Prostate gland (tissue), 2 donors: ENCODE results near the gene GUK1. TPM values are rescaled to one million over a fixed set of nuclear protein-coding genes. Genes with fewer than 3 reads are reported as not detected.

Source experiments
- DNase-seq: peaks from one replicate; pipeline ENCODE4 v3.0.0-alpha.2; 2019; ENCODE audit warnings: low spot score
- H3K27ac ChIP-seq, 2 donors: fragments of 200-600 bp; sonication (generic); 2 replicates each; pipeline ENCODE4 v1.5.1; 2017 to 2019
- H3K27me3 ChIP-seq: fragments of 200-600 bp; sonication (generic); replicated peaks from 2 replicates; pipeline ENCODE4 v1.5.1; 2019; ENCODE audit not compliant: insufficient read depth
- H3K36me3 ChIP-seq, 2 donors: fragments of 200-600 bp; sonication (generic); 1 replicate in 1 of 2; 2 replicates in 1 of 2; pipeline versions ENCODE4 v1.5.1 to v1.8.1; 2017 to 2019
- H3K4me1 ChIP-seq: fragments of 200-600 bp; sonication (generic); replicated peaks from 2 replicates; pipeline ENCODE4 v1.5.1; 2019
- H3K4me3 ChIP-seq, 2 donors: fragments of 200-600 bp; sonication (generic); 2 replicates each; pipeline ENCODE4 v1.5.1; 2017 to 2019
- H3K9me3 ChIP-seq: fragments of 200-600 bp; sonication (generic); 2 replicates; pipeline ENCODE4 v1.5.1; 2017
- CTCF ChIP-seq, 4 experiments: fragments of 200-600 bp in 2 of 4; fragments of 450-650 bp in 2 of 4; sonication (generic) in 2 of 4; IDR thresholded peaks; 1 replicate in 3 of 4; 2 replicates in 1 of 4; pipeline ENCODE4 v1.5.1; 2016 to 2019; ENCODE audit warnings: antibody characterized with exemption in 4 of 4, mild to moderate bottlenecking in 2 of 4, moderate library complexity in 2 of 4
- POLR2A ChIP-seq: fragments of 450-650 bp; IDR thresholded peaks from one replicate; pipeline ENCODE4 v1.6.1; 2016; ENCODE audit warnings: antibody characterized with exemption, mild to moderate bottlenecking
- POLR2AphosphoS5 ChIP-seq: sonication (generic); formaldehyde crosslinking; IDR thresholded peaks from one replicate; pipeline ENCODE4 v1.6.1; 2017; ENCODE audit warnings: antibody characterized with exemption
- WGBS: methylation state at CpG from one replicate; pipeline ENCODE4 v1.1.5; 2018; 5-methylcytosine and 5-hydroxymethylcytosine counted together
- intact Hi-C: fragments of 100-400 bp; cut with DNase I; formaldehyde crosslinking; loops from one replicate; pipeline ENCODE4 v1.14.2; 2022
- total RNA-seq, 2 donors: library from RNA; depleted of rRNA; stranded (reverse); fragments of >200 nt; gene quantifications; one replicate each; pipeline ENCODE4 v1.1.0, GENCODE V29; 2016

Gene GUK1
- total RNA-seq, 2 donors from 2014 or later = 250 to 458 TPM

GRCh38 chr1:228093050-228093906 lies 46.8 kb upstream of the GUK1 start:
- no peak overlapping the region for H3K4me3 ChIP-seq
- H3K27ac ChIP-seq = no peak overlapping the region
- intact Hi-C loops = no loop called here
- WGBS = 64% methylated on average over 20 of the region's 20 CpGs
- no peak for DNase-seq
- TF ChIP-seq POLR2AphosphoS5 (no peak), POLR2A (no peak), CTCF (IDR thresholded peaks at IDR 0.05) (no peak)
- H3K9me3 ChIP-seq = no peaks in the 10 kb centered on the region
- peaks cover 35% of the 10 kb centered on the region for H3K4me1 ChIP-seq
- peaks cover 4 to 13% of the 10 kb centered on the region in 2 donors for H3K36me3 ChIP-seq
- H3K27me3 ChIP-seq = no peaks in the 10 kb centered on the region

GRCh38 chr1:228094432-228095016 lies 45.6 kb upstream of the GUK1 start:
- Histone ChIP-seq H3K36me3 (peaks cover 9 to 23% of the 10 kb centered on the region in 2 donors), H3K4me1 (peaks cover 22% of the 10 kb centered on the region), H3K4me3 (no peak overlapping the region), H3K27ac (no peak overlapping the region), H3K27me3 (no peaks in the 10 kb centered on the region), H3K9me3 (no peaks in the 10 kb centered on the region)
- intact Hi-C loops = no loop called here
- no peak for TF ChIP-seq POLR2A
- no peak for DNase-seq
- 95% methylated on average over 13 of the region's 13 CpGs for WGBS

DNA sequence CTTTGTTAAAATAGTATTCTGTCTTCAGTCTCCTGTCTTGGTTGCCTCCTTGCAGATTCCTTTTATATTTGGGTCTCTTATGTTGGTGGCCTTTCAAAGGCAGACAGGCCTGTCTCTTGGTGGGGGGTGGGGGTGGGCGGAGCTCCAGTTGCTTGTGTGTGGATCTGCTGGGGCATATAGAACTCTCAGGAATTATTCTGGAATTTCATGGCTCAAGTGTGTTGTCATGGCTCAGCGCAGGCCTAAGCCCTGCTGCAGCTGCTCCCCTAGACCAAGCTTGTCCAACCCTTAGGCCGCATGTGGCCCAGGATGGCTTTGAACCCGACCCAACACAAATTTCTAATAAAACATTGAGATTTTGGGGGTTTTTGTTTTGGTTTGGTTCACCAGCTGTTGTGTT lies 44.9 kb upstream of the GUK1 start:
- H3K4me1 ChIP-seq = peaks cover 16% of the 10 kb centered on the region
- no peaks in the 10 kb centered on the region for H3K27me3 ChIP-seq
- no peaks in the 10 kb centered on the region for H3K9me3 ChIP-seq
- no peak for DNase-seq
- no peak overlapping the region for H3K4me3 ChIP-seq
- H3K27ac ChIP-seq = no peak overlapping the region
- intact Hi-C loops = no loop called here
- 91% methylated on average over 4 of the region's 4 CpGs for WGBS
- H3K36me3 ChIP-seq = peaks cover 9 to 23% of the 10 kb centered on the region in 2 donors
- TF ChIP-seq CTCF (IDR thresholded peaks at IDR 0.05) (no peak), POLR2A (no peak), POLR2AphosphoS5 (no peak)

GRCh38 chr1:228095938-228096337 lies 44.1 kb upstream of the GUK1 start:
- H3K27ac ChIP-seq = no peak overlapping the region
- intact Hi-C loops = no loop called here
- H3K4me1 ChIP-seq = peaks cover 8% of the 10 kb centered on the region
- H3K36me3 ChIP-seq = peaks cover 9 to 23% of the 10 kb centered on the region in 2 donors
- 90% methylated on average over 8 of the region's 8 CpGs for WGBS
- no peaks in the 10 kb centered on the region for H3K9me3 ChIP-seq
- H3K27me3 ChIP-seq = no peaks in the 10 kb centered on the region
- H3K4me3 ChIP-seq = no peak overlapping the region
- DNase-seq = no peak
- TF ChIP-seq POLR2A (no peak), CTCF (IDR thresholded peaks at IDR 0.05) (no peak), POLR2AphosphoS5 (no peak)

- intact Hi-C loops = no loop called here
- TF ChIP-seq CTCF (IDR thresholded peaks at IDR 0.05) (no peak), POLR2AphosphoS5 (no peak), POLR2A (no peak)
These were observed 43.4 kb upstream of the GUK1 start for GRCh38 chr1:228096416-228097332.

More at GRCh38 chr1:228096416-228097332, 43.4 kb upstream of the GUK1 start:
- Histone ChIP-seq H3K27me3 (no peaks in the 10 kb centered on the region), H3K27ac (no peak overlapping the region), H3K4me3 (no peak overlapping the region), H3K4me1 (peaks cover 6% of the 10 kb centered on the region), H3K36me3 (peaks cover 9 to 23% of the 10 kb centered on the region in 2 donors), H3K9me3 (no peaks in the 10 kb centered on the region)
- 91% methylated on average over 13 of the region's 13 CpGs for WGBS
- no peak for DNase-seq
